HG02938 (cell line): ENCODE results near the gene APEX2.
"Not testable (repeated sequence)": the region's sequence is repeated elsewhere in the genome, so short reads cannot be mapped to it uniquely, and the experiment has no call there.

Experiments used
- ATAC-seq: cut with Tn5 transposase; IDR thresholded peaks from one replicate; pipeline ENCODE4 v1.9.1; 2021; ENCODE audit warnings: mild to moderate bottlenecking, moderate library complexity; ENCODE audit not compliant: unreplicated experiment

APEX2 gene

GRCh38 chrX:54999717-55000598 lies at the start of gene APEX2:
Gene APEX2 (plus strand): TSS chrX:55000363. CDS start chrX:55000423, 60 bp downstream.
- peak; percentile 91 for ATAC-seq

GRCh38 chrX:54950730-54951375 lies 49.3 kb upstream of the APEX2 start:
- no peak for ATAC-seq

- no peak for ATAC-seq
Measured at GRCh38 chrX:54961750-54962149, 38.4 kb upstream of the APEX2 start.

- ATAC-seq = no peak
Measured at GRCh38 chrX:54964766-54965497, 35.2 kb upstream of the APEX2 start.

GRCh38 chrX:54977387-54977786 lies 22.8 kb upstream of the APEX2 start:
- ATAC-seq = no peak

GRCh38 chrX:54978448-54978847 lies 21.7 kb upstream of the APEX2 start:
- ATAC-seq = no peak

- no peak for ATAC-seq
Measured at GRCh38 chrX:54979432-54979831, 20.7 kb upstream of the APEX2 start.

- ATAC-seq = no peak
Measured at GRCh38 chrX:54980334-54980733, 19.8 kb upstream of the APEX2 start.

GRCh38 chrX:54983306-54983705 lies 16.9 kb upstream of the APEX2 start:
- not testable (repeated sequence) for ATAC-seq

- ATAC-seq = no peak
Measured at GRCh38 chrX:54991706-54992105, 8.5 kb upstream of the APEX2 start.

- no peak for ATAC-seq
Measured at GRCh38 chrX:54992911-54993622, 7.1 kb upstream of the APEX2 start.

- no peak for ATAC-seq
Measured at GRCh38 chrX:54994099-54994498, 6.1 kb upstream of the APEX2 start, which contains the start of gene PFKFB1. Gene PFKFB1 (minus strand): TSS chrX:54994188. CDS start chrX:54994007, 181 bp downstream.

GRCh38 chrX:54994668-54995351 lies 5.4 kb upstream of the APEX2 start:
- ATAC-seq = no peak

GRCh38 chrX:54995621-54996020 lies 4.5 kb upstream of the APEX2 start:
- no peak for ATAC-seq

GRCh38 chrX:55004231-55004630 lies 4.1 kb downstream of the APEX2 start:
- no peak for ATAC-seq

GRCh38 chrX:55005256-55005655 lies 5.1 kb downstream of the APEX2 start:
- no peak for ATAC-seq

GRCh38 chrX:55006827-55007621 lies 6.9 kb downstream of the APEX2 start:
- ATAC-seq = no peak

GRCh38 chrX:55007656-55008055 lies 7.5 kb downstream of the APEX2 start:
- ATAC-seq = no peak

GRCh38 chrX:55008571-55009358 lies 8.6 kb downstream of the APEX2 start:
- ATAC-seq = no peak
